Activated naive CD8-positive, alpha-beta T cell treated with anti-CD3 and anti-CD28 coated beads for 36 hours (primary cell): ENCODE measurements around the gene NDUFA9. TPM values are rescaled to one million over a fixed set of nuclear protein-coding genes. Genes with fewer than 3 reads are reported as not detected.

Experiments
- DNase-seq: peaks from one replicate; pipeline ENCODE4 v3.0.0; 2021
- H3K27ac Mint-ChIP-seq: one replicate; pipeline ENCODE4 v1.8.0; 2022; ENCODE audit warnings: mild to moderate bottlenecking, moderate library complexity, mixed read lengths
- H3K27me3 Mint-ChIP-seq: one replicate; pipeline ENCODE4 v1.8.0; 2022; ENCODE audit warnings: mild to moderate bottlenecking, mixed read lengths
- H3K36me3 Mint-ChIP-seq: one replicate; pipeline ENCODE4 v1.8.0; 2021; ENCODE audit warnings: mild to moderate bottlenecking, mixed read lengths
- H3K4me1 Mint-ChIP-seq: one replicate; pipeline ENCODE4 v1.8.0; 2021; ENCODE audit warnings: mixed read lengths
- H3K4me3 Mint-ChIP-seq: one replicate; pipeline ENCODE4 v1.8.0; 2022; ENCODE audit warnings: mild to moderate bottlenecking, moderate library complexity, mixed read lengths
- H3K9me3 Mint-ChIP-seq: one replicate; pipeline ENCODE4 v1.8.0; 2022; ENCODE audit warnings: mixed read lengths
- total RNA-seq, 2 experiments: library from RNA; stranded (reverse); gene quantifications; one replicate each; pipeline ENCODE4 v1.2.3, GENCODE V29; 2021

Gene NDUFA9
- 100 to 1,000 TPM; 148 to 150 TPM for total RNA-seq

GRCh38 chr12:4648501-4649357 lies at the start of gene NDUFA9, which contains the start of gene AKAP3:
Gene NDUFA9 (plus strand): TSS chr12:4649114. CDS start chr12:4649127, 13 bp downstream.
Gene AKAP3 (minus strand): TSS chr12:4649051. CDS start chr12:4638196, 10,855 bp downstream.
- peak within 1 kb of the TSS; percentile 95 for H3K4me3 Mint-ChIP-seq
- H3K27me3 Mint-ChIP-seq = no peaks in the 10 kb centered on the region
- H3K27ac Mint-ChIP-seq = peak within 1 kb of the TSS; percentile 94
- peaks cover 40% of the 10 kb centered on the region for H3K4me1 Mint-ChIP-seq
- H3K9me3 Mint-ChIP-seq = no peaks in the 10 kb centered on the region
- peak; percentile 78 for DNase-seq
- H3K36me3 Mint-ChIP-seq = peaks cover 7% of the 10 kb centered on the region

- Mint-ChIP-seq H3K27ac (no peak overlapping the region), H3K4me3 (no peak overlapping the region), H3K4me1 (peaks cover 14% of the 10 kb centered on the region), H3K9me3 (no peaks in the 10 kb centered on the region), H3K27me3 (peaks cover 14% of the 10 kb centered on the region), H3K36me3 (peaks cover 5% of the 10 kb centered on the region)
- DNase-seq = no peak
Observed at GRCh38 chr12:4603421-4603820, 45.5 kb upstream of the NDUFA9 start.

- Mint-ChIP-seq H3K9me3 (no peaks in the 10 kb centered on the region), H3K4me3 (no peak overlapping the region), H3K27ac (no peak overlapping the region), H3K36me3 (peaks cover 5% of the 10 kb centered on the region), H3K4me1 (peaks cover 14% of the 10 kb centered on the region), H3K27me3 (peaks cover 14% of the 10 kb centered on the region)
- DNase-seq = no peak
Observed at GRCh38 chr12:4603946-4604345, 45.0 kb upstream of the NDUFA9 start.

GRCh38 chr12:4604684-4605193 lies 44.2 kb upstream of the NDUFA9 start:
- Mint-ChIP-seq H3K27me3 (peaks cover 14% of the 10 kb centered on the region), H3K27ac (peak overlapping the region; percentile 93), H3K9me3 (no peaks in the 10 kb centered on the region), H3K36me3 (peaks cover 5% of the 10 kb centered on the region), H3K4me3 (peak overlapping the region; percentile 97), H3K4me1 (peaks cover 14% of the 10 kb centered on the region)
- DNase-seq = peak; percentile 80

GRCh38 chr12:4607056-4607455 lies 41.9 kb upstream of the NDUFA9 start:
- H3K4me1 Mint-ChIP-seq = peaks cover 14% of the 10 kb centered on the region
- H3K27ac Mint-ChIP-seq = no peak overlapping the region
- H3K9me3 Mint-ChIP-seq = no peaks in the 10 kb centered on the region
- H3K4me3 Mint-ChIP-seq = no peak overlapping the region
- peaks cover 5% of the 10 kb centered on the region for H3K36me3 Mint-ChIP-seq
- DNase-seq = no peak
- H3K27me3 Mint-ChIP-seq = peaks cover 14% of the 10 kb centered on the region

- no peak overlapping the region for H3K27ac Mint-ChIP-seq
- no peaks in the 10 kb centered on the region for H3K27me3 Mint-ChIP-seq
- H3K36me3 Mint-ChIP-seq = peaks cover 7% of the 10 kb centered on the region
- H3K9me3 Mint-ChIP-seq = no peaks in the 10 kb centered on the region
- H3K4me1 Mint-ChIP-seq = peaks cover 14% of the 10 kb centered on the region
- no peak overlapping the region for H3K4me3 Mint-ChIP-seq
- no peak for DNase-seq
Observed at GRCh38 chr12:4609071-4609470, 39.8 kb upstream of the NDUFA9 start.

- H3K27ac Mint-ChIP-seq = no peak overlapping the region
- DNase-seq = no peak
- no peaks in the 10 kb centered on the region for H3K27me3 Mint-ChIP-seq
- peaks cover 2% of the 10 kb centered on the region for H3K36me3 Mint-ChIP-seq
- peaks cover 14% of the 10 kb centered on the region for H3K4me1 Mint-ChIP-seq
- H3K9me3 Mint-ChIP-seq = no peaks in the 10 kb centered on the region
- no peak overlapping the region for H3K4me3 Mint-ChIP-seq
Observed at GRCh38 chr12:4610481-4610880, 38.4 kb upstream of the NDUFA9 start.

GRCh38 chr12:4615667-4616066 lies 33.2 kb upstream of the NDUFA9 start:
- Mint-ChIP-seq H3K27me3 (no peaks in the 10 kb centered on the region), H3K36me3 (peaks cover 2% of the 10 kb centered on the region), H3K9me3 (no peaks in the 10 kb centered on the region), H3K4me3 (no peak overlapping the region), H3K4me1 (no peaks in the 10 kb centered on the region), H3K27ac (no peak overlapping the region)
- no peak for DNase-seq

- Mint-ChIP-seq H3K27me3 (peaks cover 4% of the 10 kb centered on the region), H3K27ac (no peak overlapping the region), H3K9me3 (no peaks in the 10 kb centered on the region), H3K4me1 (no peaks in the 10 kb centered on the region), H3K4me3 (no peak overlapping the region), H3K36me3 (no peaks in the 10 kb centered on the region)
- no peak for DNase-seq
Observed at GRCh38 chr12:4621511-4621910, 27.4 kb upstream of the NDUFA9 start.

- Mint-ChIP-seq H3K4me1 (no peaks in the 10 kb centered on the region), H3K9me3 (no peaks in the 10 kb centered on the region), H3K27ac (no peak overlapping the region), H3K4me3 (no peak overlapping the region), H3K27me3 (peaks cover 4% of the 10 kb centered on the region), H3K36me3 (no peaks in the 10 kb centered on the region)
- DNase-seq = no peak
Observed at GRCh38 chr12:4626543-4626942, 22.4 kb upstream of the NDUFA9 start.

- H3K36me3 Mint-ChIP-seq = no peaks in the 10 kb centered on the region
- no peak for DNase-seq
- H3K4me3 Mint-ChIP-seq = no peak overlapping the region
- no peaks in the 10 kb centered on the region for H3K4me1 Mint-ChIP-seq
- no peaks in the 10 kb centered on the region for H3K27me3 Mint-ChIP-seq
- no peaks in the 10 kb centered on the region for H3K9me3 Mint-ChIP-seq
- no peak overlapping the region for H3K27ac Mint-ChIP-seq
Observed at GRCh38 chr12:4628406-4628805, 20.5 kb upstream of the NDUFA9 start.

- no peaks in the 10 kb centered on the region for H3K9me3 Mint-ChIP-seq
Observed at GRCh38 chr12:4630262-4630661, 18.7 kb upstream of the NDUFA9 start.

GRCh38 chr12:4643747-4644146 lies 5.2 kb upstream of the NDUFA9 start:
- peaks cover 6% of the 10 kb centered on the region for H3K4me1 Mint-ChIP-seq
- DNase-seq = no peak
- no peaks in the 10 kb centered on the region for H3K9me3 Mint-ChIP-seq
- H3K27me3 Mint-ChIP-seq = no peaks in the 10 kb centered on the region
- H3K4me3 Mint-ChIP-seq = no peak overlapping the region
- H3K27ac Mint-ChIP-seq = no peak overlapping the region
- H3K36me3 Mint-ChIP-seq = no peaks in the 10 kb centered on the region

More at GRCh38 chr12:4630262-4630661, 18.7 kb upstream of the NDUFA9 start:
- no peaks in the 10 kb centered on the region for H3K36me3 Mint-ChIP-seq
- no peak overlapping the region for H3K27ac Mint-ChIP-seq
- DNase-seq = no peak
- H3K4me1 Mint-ChIP-seq = no peaks in the 10 kb centered on the region
- no peaks in the 10 kb centered on the region for H3K27me3 Mint-ChIP-seq
- H3K4me3 Mint-ChIP-seq = no peak overlapping the region

- H3K27me3 Mint-ChIP-seq = no peaks in the 10 kb centered on the region
- H3K36me3 Mint-ChIP-seq = no peaks in the 10 kb centered on the region
- H3K4me1 Mint-ChIP-seq = peaks cover 11% of the 10 kb centered on the region
- DNase-seq = no peak
- H3K27ac Mint-ChIP-seq = no peak overlapping the region
- no peaks in the 10 kb centered on the region for H3K9me3 Mint-ChIP-seq
- no peak overlapping the region for H3K4me3 Mint-ChIP-seq
Observed at GRCh38 chr12:4645023-4645422, 3.9 kb upstream of the NDUFA9 start.

GRCh38 chr12:4648104-4648500 lies 812 bp upstream of the NDUFA9 start:
- no peaks in the 10 kb centered on the region for H3K27me3 Mint-ChIP-seq
- H3K27ac Mint-ChIP-seq = peak overlapping the region; percentile 94
- no peak for DNase-seq
- no peaks in the 10 kb centered on the region for H3K9me3 Mint-ChIP-seq
- peaks cover 5% of the 10 kb centered on the region for H3K36me3 Mint-ChIP-seq
- peak overlapping the region; percentile 95 for H3K4me3 Mint-ChIP-seq
- peaks cover 36% of the 10 kb centered on the region for H3K4me1 Mint-ChIP-seq

- peaks cover 10% of the 10 kb centered on the region for H3K36me3 Mint-ChIP-seq
- peak overlapping the region; percentile 95 for H3K4me3 Mint-ChIP-seq
- DNase-seq = no peak
- H3K9me3 Mint-ChIP-seq = no peaks in the 10 kb centered on the region
- peak overlapping the region; percentile 94 for H3K27ac Mint-ChIP-seq
- H3K27me3 Mint-ChIP-seq = no peaks in the 10 kb centered on the region
- H3K4me1 Mint-ChIP-seq = peaks cover 40% of the 10 kb centered on the region
Observed at GRCh38 chr12:4649358-4649661, 396 bp downstream of the NDUFA9 start.
